ENCODE data around the gene JPH2.

DNA sequence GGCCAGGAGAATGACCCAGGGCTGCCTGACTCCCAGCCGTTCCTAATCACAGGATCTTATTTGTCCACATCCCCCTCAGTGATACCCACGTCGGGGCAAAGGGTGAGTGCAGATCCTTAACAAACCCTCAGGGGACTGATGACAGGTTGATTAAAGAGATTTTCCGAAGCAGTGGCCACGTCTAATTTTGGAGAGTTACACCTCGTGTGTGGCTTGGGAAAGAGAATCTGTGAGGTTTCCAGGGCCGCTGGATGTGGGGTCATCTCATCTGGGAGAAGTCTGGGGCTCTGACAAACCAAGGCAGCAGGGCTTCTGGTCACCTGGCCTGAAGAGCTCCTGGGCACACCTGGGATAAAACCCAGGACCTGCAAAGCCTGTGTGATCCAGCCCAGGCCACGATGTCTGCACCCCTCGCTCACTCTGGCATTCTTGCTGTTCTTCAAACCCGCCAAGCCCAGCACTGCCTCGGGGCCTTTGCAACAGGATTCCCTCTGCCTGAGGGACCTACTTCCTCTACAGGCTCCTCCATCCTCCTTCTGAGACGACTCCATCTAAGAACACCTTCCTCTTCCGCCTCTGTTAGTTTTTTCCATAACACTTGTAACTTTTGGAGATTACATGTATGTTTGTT is 4.7 kb downstream of the JPH2 start:
- TF ChIP-seq, protein P1, sequence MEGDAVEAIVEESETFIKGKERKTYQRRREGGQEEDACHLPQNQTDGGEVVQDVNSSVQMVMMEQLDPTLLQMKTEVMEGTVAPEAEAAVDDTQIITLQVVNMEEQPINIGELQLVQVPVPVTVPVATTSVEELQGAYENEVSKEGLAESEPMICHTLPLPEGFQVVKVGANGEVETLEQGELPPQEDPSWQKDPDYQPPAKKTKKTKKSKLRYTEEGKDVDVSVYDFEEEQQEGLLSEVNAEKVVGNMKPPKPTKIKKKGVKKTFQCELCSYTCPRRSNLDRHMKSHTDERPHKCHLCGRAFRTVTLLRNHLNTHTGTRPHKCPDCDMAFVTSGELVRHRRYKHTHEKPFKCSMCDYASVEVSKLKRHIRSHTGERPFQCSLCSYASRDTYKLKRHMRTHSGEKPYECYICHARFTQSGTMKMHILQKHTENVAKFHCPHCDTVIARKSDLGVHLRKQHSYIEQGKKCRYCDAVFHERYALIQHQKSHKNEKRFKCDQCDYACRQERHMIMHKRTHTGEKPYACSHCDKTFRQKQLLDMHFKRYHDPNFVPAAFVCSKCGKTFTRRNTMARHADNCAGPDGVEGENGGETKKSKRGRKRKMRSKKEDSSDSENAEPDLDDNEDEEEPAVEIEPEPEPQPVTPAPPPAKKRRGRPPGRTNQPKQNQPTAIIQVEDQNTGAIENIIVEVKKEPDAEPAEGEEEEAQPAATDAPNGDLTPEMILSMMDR (IDR thresholded peaks at IDR 0.05; ENCODE audit: insufficient read depth, low read depth, low read length) = no peak
- TF ChIP-seq EZH2 (IDR thresholded peaks at IDR 0.05; ENCODE audit: insufficient read depth, low read length) = no peak
